ENCODE data around the gene LRMDA. TPM values are rescaled to one million over a fixed set of nuclear protein-coding genes. Genes with fewer than 3 reads are reported as not detected.

Gene LRMDA
- total and polyA plus RNA-seq, 2 of the 13 experiments (the other 11 are each of a cell fraction or from before 2014, with no cell fraction given) = 13.4 to 22.0 TPM

DNA sequence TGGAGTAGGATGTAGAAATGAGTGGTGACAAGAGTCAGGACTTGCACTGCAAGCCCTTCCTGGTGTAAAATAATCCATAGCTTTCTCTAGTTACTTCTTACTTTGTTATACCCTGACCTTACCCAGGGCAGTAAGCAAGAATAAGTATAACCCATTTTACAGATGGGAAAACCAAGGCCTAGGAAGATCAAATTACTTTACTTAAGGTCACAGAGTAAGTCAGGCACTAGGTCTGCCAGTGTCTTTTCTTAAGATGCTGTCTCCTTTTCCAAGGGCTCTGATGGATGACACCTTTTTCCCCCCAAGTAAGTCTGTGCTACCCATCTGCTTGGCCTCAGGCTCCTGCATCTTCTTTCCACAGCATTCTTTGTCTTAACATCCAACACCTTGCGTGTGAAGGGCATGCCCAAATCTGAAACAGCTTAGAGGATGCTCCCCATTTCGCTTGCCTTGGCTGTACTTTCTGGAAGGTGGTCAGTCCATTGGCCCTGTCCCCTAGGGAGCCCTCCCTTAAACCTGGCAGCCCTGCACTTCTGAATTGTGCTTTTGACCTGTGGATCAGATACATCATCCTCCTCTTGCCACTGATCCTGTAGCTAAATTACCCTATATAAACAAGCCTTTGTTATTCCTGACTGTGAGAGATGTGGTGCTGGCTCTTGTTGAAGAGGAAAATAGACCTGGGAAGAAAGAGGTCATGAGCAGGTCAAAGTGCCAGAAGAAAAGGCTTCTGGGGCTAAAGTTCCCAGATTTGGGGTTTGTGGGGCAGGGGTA lies 168.6 kb downstream of the LRMDA start (continued):
- TF ChIP-seq LRRFIP1 (CRISPR knock-in tag; conservative IDR thresholded peaks at IDR 0.05) (no peak), TGIF2 (CRISPR knock-in tag; IDR thresholded peaks at IDR 0.05) (no peak), BORCS8-MEF2B (CRISPR knock-in tag; IDR thresholded peaks at IDR 0.05) (no peak), ZNF441 (CRISPR knock-in tag; IDR thresholded peaks at IDR 0.05; ENCODE audit: borderline replicate concordance) (no peak), ZNF678 (CRISPR knock-in tag; IDR thresholded peaks at IDR 0.05) (no peak), KLF9 (CRISPR knock-in tag; IDR thresholded peaks at IDR 0.05; ENCODE audit: low read depth) (no peak), ETV6 (CRISPR knock-in tag; conservative IDR thresholded peaks at IDR 0.05) (no peak), SYNCRIP (IDR thresholded peaks at IDR 0.05; ENCODE audit: insufficient read depth, low read depth, low read length) (no peak), ZNF484 (CRISPR knock-in tag; IDR thresholded peaks at IDR 0.05; ENCODE audit: borderline replicate concordance, low read depth) (no peak), ZNF784 (CRISPR knock-in tag; IDR thresholded peaks at IDR 0.05; ENCODE audit: borderline replicate concordance) (no peak), MTF1 (CRISPR knock-in tag; IDR thresholded peaks at IDR 0.05) (no peak), TBX2 (CRISPR knock-in tag; IDR thresholded peaks at IDR 0.05; ENCODE audit: borderline replicate concordance) (peak; percentile 40), ZMYM3 (CRISPR knock-in tag; IDR thresholded peaks at IDR 0.05) (peak; percentile 64; the same call in 1 of the 2 replicates), GPN1 (CRISPR knock-in tag; IDR thresholded peaks at IDR 0.05; ENCODE audit: borderline replicate concordance) (no peak), ZBTB34 (CRISPR knock-in tag; IDR thresholded peaks at IDR 0.05) (no peak), FOXA1 (IDR thresholded peaks at IDR 0.05) (no peak), FOXA1 (CRISPR knock-in tag; IDR thresholded peaks at IDR 0.05) (peak; percentile 61), NFIB (CRISPR knock-in tag; IDR thresholded peaks at IDR 0.05; ENCODE audit: borderline replicate concordance) (no peak), CHD4 (IDR thresholded peaks at IDR 0.05; ENCODE audit: borderline replicate concordance, low read length) (peak; percentile 80), ZNF232 (CRISPR knock-in tag; IDR thresholded peaks at IDR 0.05; ENCODE audit: borderline replicate concordance) (no peak), TERF1 (CRISPR knock-in tag; IDR thresholded peaks at IDR 0.05) (no peak), JUNB (CRISPR knock-in tag; IDR thresholded peaks at IDR 0.05; ENCODE audit: borderline replicate concordance) (no peak), SRY (CRISPR knock-in tag; IDR thresholded peaks at IDR 0.05) (no peak)

All from HepG2 (cell line).